DOHH2 (cell line): ENCODE results near the gene TWIST2.

ENCODE experiments used
- H3F3A ChIP-seq: fragments of 200-600 bp; sonication (generic), shearing (Covaris generic); 2 replicates; pipeline ENCODE4 v1.6.0; 2016; ENCODE audit warnings: antibody characterized with exemption, mild to moderate bottlenecking; ENCODE audit not compliant: control insufficient read depth, insufficient read depth
- H3K27ac ChIP-seq: fragments of 200-600 bp; sonication (generic); 2 replicates; pipeline ENCODE4 v1.5.1; 2014; ENCODE audit warnings: low read depth, mild to moderate bottlenecking, low read length, moderate library complexity
- H3K27me3 ChIP-seq: fragments of 200-600 bp; sonication (generic); 2 replicates; pipeline ENCODE4 v1.6.1; 2014; ENCODE audit warnings: mild to moderate bottlenecking, low read length, mixed read lengths; ENCODE audit not compliant: control insufficient read depth
- H3K36me3 ChIP-seq: fragments of 200-600 bp; sonication (generic); 2 replicates; pipeline ENCODE4 v1.6.1; 2014; ENCODE audit warnings: mild to moderate bottlenecking, low read length, moderate library complexity, mixed read lengths; ENCODE audit not compliant: control insufficient read depth
- H3K4me1 ChIP-seq: fragments of 200-600 bp; sonication (generic); 2 replicates; pipeline ENCODE4 v1.6.1; 2014; ENCODE audit warnings: mild to moderate bottlenecking, low read length, mixed read lengths; ENCODE audit not compliant: control insufficient read depth
- H3K4me2 ChIP-seq: fragments of 200-600 bp; sonication (generic); 2 replicates; pipeline ENCODE4 v1.6.0; 2014; ENCODE audit warnings: mild to moderate bottlenecking, low read length, moderate library complexity
- H3K4me3 ChIP-seq: fragments of 200-600 bp; sonication (generic); 2 replicates; pipeline ENCODE4 v1.5.1; 2014; ENCODE audit warnings: mild to moderate bottlenecking, low read length, mixed read lengths
- H3K79me2 ChIP-seq: fragments of 200-600 bp; sonication (generic); 2 replicates; pipeline ENCODE4 v1.6.1; 2014; ENCODE audit warnings: mild to moderate bottlenecking, low read length, mixed read lengths; ENCODE audit not compliant: control insufficient read depth
- H3K9me2 ChIP-seq: fragments of 200-600 bp; sonication (generic); replicated peaks from 2 replicates; pipeline ENCODE4 v1.6.1; 2014; ENCODE audit warnings: mild to moderate bottlenecking, low read length, mixed read lengths; ENCODE audit not compliant: control insufficient read depth
- H3K9me3 ChIP-seq: fragments of 200-600 bp; sonication (generic); 2 replicates; pipeline ENCODE4 v1.6.1; 2014; ENCODE audit warnings: antibody characterized with exemption, low read length, mixed read lengths; ENCODE audit not compliant: control insufficient read depth, insufficient read depth
- H4K20me1 ChIP-seq: fragments of 200-600 bp; sonication (generic); 2 replicates; pipeline ENCODE4 v1.6.0; 2014; ENCODE audit warnings: low read depth, mild to moderate bottlenecking, antibody characterized with exemption, low read length, moderate library complexity; ENCODE audit not compliant: control insufficient read depth, insufficient read depth
- EZH2phosphoT487 ChIP-seq: fragments of 200-600 bp; sonication (generic); IDR thresholded peaks from 2 replicates; pipeline ENCODE4 v1.6.1; 2017; ENCODE audit warnings: borderline replicate concordance, mild to moderate bottlenecking, antibody characterized with exemption, low read length, moderate library complexity, mixed read lengths
- TF ChIP-seq, protein P1 (sequence below): fragments of 200-600 bp; sonication (generic); IDR thresholded peaks from one replicate; pipeline ENCODE4 v1.5.1; 2014; ENCODE audit warnings: antibody characterized with exemption, mild to moderate bottlenecking, low read depth, low read length; ENCODE audit not compliant: poor library complexity, severe bottlenecking

TWIST2 gene

DNA sequence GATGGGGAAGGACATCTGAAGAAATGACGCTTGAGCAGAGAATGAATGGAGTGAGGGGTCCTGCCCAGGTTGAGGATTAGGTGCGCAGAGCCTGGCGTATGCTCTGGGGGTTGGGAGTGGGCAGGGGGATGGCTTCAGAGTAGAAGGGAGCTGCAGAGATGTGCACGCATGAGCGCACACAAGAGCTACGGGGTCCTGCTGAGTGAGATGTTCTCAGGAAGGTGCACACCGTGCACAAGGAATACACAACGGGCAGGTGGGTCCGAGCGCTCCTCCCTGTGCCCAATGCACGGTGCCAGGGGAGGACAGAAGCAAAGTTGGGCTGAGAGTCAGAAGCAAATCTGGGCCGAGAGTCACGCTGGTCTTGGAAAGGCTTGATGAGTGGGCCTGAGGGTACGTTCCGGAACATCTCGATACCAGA, 25.5 kb downstream of the TWIST2 start:
- Histone ChIP-seq H3K79me2 (no peaks in the 10 kb centered on the region), H3K36me3 (no peaks in the 10 kb centered on the region), H3F3A (no peaks in the 10 kb centered on the region), H3K9me2 (no peaks in the 10 kb centered on the region), H3K27ac (no peak overlapping the region), H3K4me1 (no peaks in the 10 kb centered on the region), H3K4me2 (no peak overlapping the region), H3K4me3 (no peak overlapping the region), H3K9me3 (no peaks in the 10 kb centered on the region; the same call in 1 of the 2 replicates), H4K20me1 (no peaks in the 10 kb centered on the region), H3K27me3 (no peaks in the 10 kb centered on the region)
- TF ChIP-seq EZH2phosphoT487 = no peak
- TF ChIP-seq, protein P1, sequence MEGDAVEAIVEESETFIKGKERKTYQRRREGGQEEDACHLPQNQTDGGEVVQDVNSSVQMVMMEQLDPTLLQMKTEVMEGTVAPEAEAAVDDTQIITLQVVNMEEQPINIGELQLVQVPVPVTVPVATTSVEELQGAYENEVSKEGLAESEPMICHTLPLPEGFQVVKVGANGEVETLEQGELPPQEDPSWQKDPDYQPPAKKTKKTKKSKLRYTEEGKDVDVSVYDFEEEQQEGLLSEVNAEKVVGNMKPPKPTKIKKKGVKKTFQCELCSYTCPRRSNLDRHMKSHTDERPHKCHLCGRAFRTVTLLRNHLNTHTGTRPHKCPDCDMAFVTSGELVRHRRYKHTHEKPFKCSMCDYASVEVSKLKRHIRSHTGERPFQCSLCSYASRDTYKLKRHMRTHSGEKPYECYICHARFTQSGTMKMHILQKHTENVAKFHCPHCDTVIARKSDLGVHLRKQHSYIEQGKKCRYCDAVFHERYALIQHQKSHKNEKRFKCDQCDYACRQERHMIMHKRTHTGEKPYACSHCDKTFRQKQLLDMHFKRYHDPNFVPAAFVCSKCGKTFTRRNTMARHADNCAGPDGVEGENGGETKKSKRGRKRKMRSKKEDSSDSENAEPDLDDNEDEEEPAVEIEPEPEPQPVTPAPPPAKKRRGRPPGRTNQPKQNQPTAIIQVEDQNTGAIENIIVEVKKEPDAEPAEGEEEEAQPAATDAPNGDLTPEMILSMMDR = no peak

DNA sequence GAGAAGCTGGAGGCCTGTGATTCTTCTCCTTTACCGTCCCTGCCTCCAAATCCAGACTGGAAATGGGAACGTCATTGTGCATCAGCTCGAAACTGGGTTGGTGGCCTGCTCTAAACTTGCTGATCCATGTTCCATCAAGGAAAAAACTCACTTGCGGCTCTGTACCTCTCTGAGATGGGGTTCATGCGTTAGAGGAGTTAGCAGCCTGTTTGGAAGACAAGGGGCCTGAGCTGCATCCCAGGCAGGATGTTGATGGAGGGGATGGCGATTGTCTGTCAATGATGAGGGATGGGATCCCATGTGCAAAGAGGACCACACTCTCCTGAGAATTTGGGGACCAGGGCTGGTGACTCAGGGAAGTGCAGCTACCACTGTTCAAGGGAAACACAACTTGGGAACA, 26.0 kb downstream of the TWIST2 start:
- TF ChIP-seq EZH2phosphoT487 = no peak
- TF ChIP-seq, protein P1 = no peak
- H3K27me3 ChIP-seq = no peaks in the 10 kb centered on the region
- H4K20me1 ChIP-seq = no peaks in the 10 kb centered on the region
- no peaks in the 10 kb centered on the region for H3K79me2 ChIP-seq
- no peaks in the 10 kb centered on the region; the same call in 1 of the 2 replicates for H3K9me3 ChIP-seq
- no peaks in the 10 kb centered on the region for H3K9me2 ChIP-seq
- no peaks in the 10 kb centered on the region for H3K36me3 ChIP-seq
- H3K4me1 ChIP-seq = no peaks in the 10 kb centered on the region
- no peaks in the 10 kb centered on the region for H3F3A ChIP-seq
- H3K4me3 ChIP-seq = no peak overlapping the region
- H3K27ac ChIP-seq = no peak overlapping the region
- H3K4me2 ChIP-seq = no peak overlapping the region

DNA sequence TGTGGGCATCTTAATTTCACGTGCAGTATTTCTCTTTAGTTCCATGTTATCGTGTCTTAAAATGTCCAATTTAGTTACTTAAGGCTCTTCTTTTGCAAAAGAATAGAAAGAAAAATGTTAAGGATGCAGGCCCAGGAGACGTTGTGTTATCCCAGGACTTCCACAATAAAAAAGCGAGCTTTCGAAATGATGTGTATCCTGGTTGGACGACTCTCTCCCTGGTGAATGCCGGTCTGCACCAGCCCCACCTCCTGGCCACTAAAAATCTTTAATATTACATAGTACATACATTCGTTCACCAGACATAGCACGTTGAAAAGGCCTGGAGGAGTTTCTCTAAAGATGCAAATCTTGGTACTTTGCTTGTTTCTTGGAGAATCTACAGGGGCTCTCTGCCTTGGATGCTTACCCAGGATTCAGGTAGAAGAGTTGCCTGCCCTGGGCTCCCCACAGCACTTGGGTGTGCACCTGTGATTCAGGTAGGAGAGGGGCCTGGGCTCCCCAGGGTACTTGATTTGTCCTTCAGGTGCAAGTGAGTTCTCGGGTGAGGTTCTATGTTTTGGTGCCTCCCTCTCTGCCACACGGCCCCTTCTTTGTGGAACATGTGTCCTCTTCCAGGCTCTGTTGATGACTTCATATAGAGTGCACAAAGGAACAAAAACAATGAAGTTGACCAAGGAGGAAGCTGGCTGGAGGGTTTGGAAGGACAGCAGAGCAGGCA, 26.6 kb downstream of the TWIST2 start:
- no peaks in the 10 kb centered on the region for H3K9me2 ChIP-seq
- no peaks in the 10 kb centered on the region for H3K36me3 ChIP-seq
- no peaks in the 10 kb centered on the region for H3K27me3 ChIP-seq
- H4K20me1 ChIP-seq = no peaks in the 10 kb centered on the region
- TF ChIP-seq, protein P1 = no peak
- TF ChIP-seq EZH2phosphoT487 = no peak
- H3K4me2 ChIP-seq = no peak overlapping the region
- no peaks in the 10 kb centered on the region for H3K79me2 ChIP-seq
- H3K9me3 ChIP-seq = no peaks in the 10 kb centered on the region; the same call in 1 of the 2 replicates
- no peak overlapping the region for H3K4me3 ChIP-seq
- H3F3A ChIP-seq = no peaks in the 10 kb centered on the region
- H3K4me1 ChIP-seq = no peaks in the 10 kb centered on the region
- H3K27ac ChIP-seq = no peak overlapping the region
